ENCODE measurements around the gene PDPR. TPM values are rescaled to one million over a fixed set of nuclear protein-coding genes. Genes with fewer than 3 reads are reported as not detected.
"Not testable (repeated sequence)": the region's sequence is repeated elsewhere in the genome, so short reads cannot be mapped to it uniquely, and the experiment has no call there.

PDPR gene
- total RNA-seq, 1 experiment from 2014 or later = 42.9 TPM

GRCh38 chr16:70123822-70124221 lies 9.7 kb downstream of the PDPR start:
- H3K36me3 Mint-ChIP-seq (ENCODE audit: insufficient read depth, unreplicated experiment) = peaks cover 30% of the 10 kb centered on the region
- H3K4me1 Mint-ChIP-seq (ENCODE audit: low read depth, unreplicated experiment); BruUV-seq (replicated peaks); H3K36me3 ChIP-seq (ENCODE audit: control insufficient read depth, insufficient read depth, low read length); H3K9me3 ChIP-seq; POLR2A ChIA-PET; H3K4me3 ChIP-seq (ENCODE audit: low read depth, low read length); H3K4me1 ChIP-seq; H3K9me3 Mint-ChIP-seq (ENCODE audit: unreplicated experiment); intact Hi-C loops (cut with micrococcal nuclease; ENCODE audit: unreplicated experiment); DNase-seq; H3K27ac Mint-ChIP-seq (ENCODE audit: unreplicated experiment); CTCF ChIA-PET; H3K4me3 Mint-ChIP-seq (ENCODE audit: unreplicated experiment); H3K27me3 Mint-ChIP-seq (ENCODE audit: insufficient read depth, unreplicated experiment); H3K27me3 ChIP-seq (replicated peaks; ENCODE audit: control insufficient read depth, insufficient read depth, low read length): not testable (repeated sequence)

GRCh38 chr16:70126226-70126625 lies 12.1 kb downstream of the PDPR start:
- peaks cover 35% of the 10 kb centered on the region for H3K36me3 Mint-ChIP-seq (ENCODE audit: insufficient read depth, unreplicated experiment)
- H3K4me1 ChIP-seq; intact Hi-C loops (cut with micrococcal nuclease; ENCODE audit: unreplicated experiment); H3K27me3 Mint-ChIP-seq (ENCODE audit: insufficient read depth, unreplicated experiment); BruUV-seq (replicated peaks); CTCF ChIA-PET; H3K36me3 ChIP-seq (ENCODE audit: control insufficient read depth, insufficient read depth, low read length); H3K9me3 ChIP-seq; POLR2A ChIA-PET; H3K4me3 ChIP-seq (ENCODE audit: low read depth, low read length); H3K9me3 Mint-ChIP-seq (ENCODE audit: unreplicated experiment); H3K27me3 ChIP-seq (replicated peaks; ENCODE audit: control insufficient read depth, insufficient read depth, low read length); H3K4me1 Mint-ChIP-seq (ENCODE audit: low read depth, unreplicated experiment); H3K4me3 Mint-ChIP-seq (ENCODE audit: unreplicated experiment); DNase-seq; H3K27ac Mint-ChIP-seq (ENCODE audit: unreplicated experiment): not testable (repeated sequence)

- DNase-seq; BruUV-seq (replicated peaks); H3K4me1 ChIP-seq; H3K9me3 ChIP-seq; intact Hi-C loops (cut with micrococcal nuclease; ENCODE audit: unreplicated experiment); H3K27ac Mint-ChIP-seq (ENCODE audit: unreplicated experiment); H3K27me3 Mint-ChIP-seq (ENCODE audit: insufficient read depth, unreplicated experiment); H3K27me3 ChIP-seq (replicated peaks; ENCODE audit: control insufficient read depth, insufficient read depth, low read length); H3K4me1 Mint-ChIP-seq (ENCODE audit: low read depth, unreplicated experiment); POLR2A ChIA-PET; H3K4me3 ChIP-seq (ENCODE audit: low read depth, low read length); CTCF ChIA-PET; H3K36me3 ChIP-seq (ENCODE audit: control insufficient read depth, insufficient read depth, low read length); H3K9me3 Mint-ChIP-seq (ENCODE audit: unreplicated experiment); H3K4me3 Mint-ChIP-seq (ENCODE audit: unreplicated experiment): not testable (repeated sequence)
- H3K36me3 Mint-ChIP-seq (ENCODE audit: insufficient read depth, unreplicated experiment) = peaks cover 29% of the 10 kb centered on the region
Observed at GRCh38 chr16:70127706-70128105, 13.6 kb downstream of the PDPR start.

- H3K27ac Mint-ChIP-seq (ENCODE audit: unreplicated experiment); H3K9me3 ChIP-seq; H3K4me1 ChIP-seq; POLR2A ChIA-PET; H3K27me3 ChIP-seq (replicated peaks; ENCODE audit: control insufficient read depth, insufficient read depth, low read length); H3K4me1 Mint-ChIP-seq (ENCODE audit: low read depth, unreplicated experiment); intact Hi-C loops (cut with micrococcal nuclease; ENCODE audit: unreplicated experiment); H3K9me3 Mint-ChIP-seq (ENCODE audit: unreplicated experiment); H3K4me3 Mint-ChIP-seq (ENCODE audit: unreplicated experiment); BruUV-seq (replicated peaks); CTCF ChIA-PET; H3K36me3 ChIP-seq (ENCODE audit: control insufficient read depth, insufficient read depth, low read length); H3K27me3 Mint-ChIP-seq (ENCODE audit: insufficient read depth, unreplicated experiment); DNase-seq; H3K4me3 ChIP-seq (ENCODE audit: low read depth, low read length): not testable (repeated sequence)
- peaks cover 29% of the 10 kb centered on the region for H3K36me3 Mint-ChIP-seq (ENCODE audit: insufficient read depth, unreplicated experiment)
Observed at GRCh38 chr16:70128844-70129243, 14.7 kb downstream of the PDPR start.

- CTCF ChIA-PET; H3K4me1 Mint-ChIP-seq (ENCODE audit: low read depth, unreplicated experiment); H3K27me3 Mint-ChIP-seq (ENCODE audit: insufficient read depth, unreplicated experiment); H3K4me1 ChIP-seq; H3K4me3 Mint-ChIP-seq (ENCODE audit: unreplicated experiment); intact Hi-C loops (cut with micrococcal nuclease; ENCODE audit: unreplicated experiment); H3K27ac Mint-ChIP-seq (ENCODE audit: unreplicated experiment); H3K9me3 ChIP-seq; H3K27me3 ChIP-seq (replicated peaks; ENCODE audit: control insufficient read depth, insufficient read depth, low read length); H3K36me3 ChIP-seq (ENCODE audit: control insufficient read depth, insufficient read depth, low read length); BruUV-seq (replicated peaks); H3K4me3 ChIP-seq (ENCODE audit: low read depth, low read length); DNase-seq; H3K9me3 Mint-ChIP-seq (ENCODE audit: unreplicated experiment): not testable (repeated sequence)
- POLR2A ChIA-PET = interaction anchor here (0.7 kb wide), 1 partner anchor 25 kb away, joined by 4 read pairs; no protein-coding TSS in a partner anchor
- peaks cover 71% of the 10 kb centered on the region for H3K36me3 Mint-ChIP-seq (ENCODE audit: insufficient read depth, unreplicated experiment)
Observed at GRCh38 chr16:70135796-70136195, 21.7 kb downstream of the PDPR start.

GRCh38 chr16:70136595-70136994 lies 22.5 kb downstream of the PDPR start:
- H3K4me3 Mint-ChIP-seq (ENCODE audit: unreplicated experiment); H3K27ac Mint-ChIP-seq (ENCODE audit: unreplicated experiment); H3K4me1 Mint-ChIP-seq (ENCODE audit: low read depth, unreplicated experiment); H3K27me3 ChIP-seq (replicated peaks; ENCODE audit: control insufficient read depth, insufficient read depth, low read length); H3K4me1 ChIP-seq; intact Hi-C loops (cut with micrococcal nuclease; ENCODE audit: unreplicated experiment); H3K36me3 ChIP-seq (ENCODE audit: control insufficient read depth, insufficient read depth, low read length); DNase-seq; POLR2A ChIA-PET; H3K4me3 ChIP-seq (ENCODE audit: low read depth, low read length); BruUV-seq (replicated peaks); CTCF ChIA-PET; H3K9me3 Mint-ChIP-seq (ENCODE audit: unreplicated experiment); H3K9me3 ChIP-seq; H3K27me3 Mint-ChIP-seq (ENCODE audit: insufficient read depth, unreplicated experiment): not testable (repeated sequence)
- H3K36me3 Mint-ChIP-seq (ENCODE audit: insufficient read depth, unreplicated experiment) = peaks cover 78% of the 10 kb centered on the region

GRCh38 chr16:70142739-70143138 lies 28.6 kb downstream of the PDPR start:
- POLR2A ChIA-PET; H3K4me3 ChIP-seq (ENCODE audit: low read depth, low read length); H3K4me3 Mint-ChIP-seq (ENCODE audit: unreplicated experiment); H3K27me3 Mint-ChIP-seq (ENCODE audit: insufficient read depth, unreplicated experiment); H3K27me3 ChIP-seq (replicated peaks; ENCODE audit: control insufficient read depth, insufficient read depth, low read length); H3K4me1 ChIP-seq; H3K27ac Mint-ChIP-seq (ENCODE audit: unreplicated experiment); BruUV-seq (replicated peaks); H3K9me3 ChIP-seq; DNase-seq; H3K4me1 Mint-ChIP-seq (ENCODE audit: low read depth, unreplicated experiment); H3K36me3 ChIP-seq (ENCODE audit: control insufficient read depth, insufficient read depth, low read length); intact Hi-C loops (cut with micrococcal nuclease; ENCODE audit: unreplicated experiment); CTCF ChIA-PET; H3K9me3 Mint-ChIP-seq (ENCODE audit: unreplicated experiment): not testable (repeated sequence)
- H3K36me3 Mint-ChIP-seq (ENCODE audit: insufficient read depth, unreplicated experiment) = peaks cover 63% of the 10 kb centered on the region

All from Caco-2 (cell line).